A549 (cell line): Measurements from ENCODE around the gene SHANK1. TPM values are rescaled to one million over a fixed set of nuclear protein-coding genes. Genes with fewer than 3 reads are reported as not detected.

Experiments
- ATAC-seq, 2 experiments: fragments of 200-7000 bp in 1 of 2; fragments of >200 bp in 1 of 2; cut with Nextera tagmentation in 1 of 2; cut with Tn5 transposase in 1 of 2; 3 replicates each; pipeline versions ENCODE4 v1.8.0 to v1.9.1; 2018 to 2020; ENCODE audit warnings: mild to moderate bottlenecking in 1 of 2, moderate library complexity in 1 of 2
- CTCF ChIA-PET: fragments of 300-600 bp; sonication (Branson Sonifier 250); formaldehyde crosslinking; extraction: SDS; loops from one replicate; lab custom pipeline; 2021; ENCODE audit warnings: antibody characterized with exemption, inconsistent platforms; lab: Yijun Ruan, JAX
- POLR2A ChIA-PET: fragments of 350-600 bp; formaldehyde crosslinking; extraction: SDS; loops from one replicate; lab custom pipeline; 2021; ENCODE audit warnings: antibody characterized with exemption, inconsistent platforms; lab: Yijun Ruan, JAX
- DNase-seq, 2 experiments: peaks; one replicate each; pipeline versions ENCODE4 v3.0.0 to v3.0.0-alpha.2; 2011 to 2016; ENCODE audit warnings: low read depth in 1 of 2, low spot score in 1 of 2
- FAIRE-seq: peaks from 2 replicates; lab custom pipeline; 2011; peaks lifted over from hg19 to GRCh38; lab: Jason Lieb, UNC
- H3K27ac ChIP-seq, 2 experiments: fragments of >200 bp; sonication (Bioruptor Twin); formaldehyde crosslinking; 3 replicates each; pipeline ENCODE4 v1.5.1; 2016 to 2017
- H3K4me1 ChIP-seq: fragments of >200 bp; sonication (Bioruptor Twin); formaldehyde crosslinking; 3 replicates; pipeline ENCODE4 v1.6.1; 2016
- H3K4me2 ChIP-seq: fragments of >200 bp; sonication (Bioruptor Twin); formaldehyde crosslinking; 3 replicates; pipeline ENCODE4 v1.6.1; 2016
- H3K4me3 ChIP-seq: fragments of >200 bp; sonication (Bioruptor Twin); formaldehyde crosslinking; 3 replicates; pipeline ENCODE4 v1.5.1; 2016
- H3K9me3 ChIP-seq: fragments of >200 bp; sonication (Bioruptor Twin); formaldehyde crosslinking; 3 replicates; pipeline ENCODE4 v1.6.1; 2016
- CBX2 ChIP-seq: fragments of 200-600 bp; sonication (generic); IDR thresholded peaks from 2 replicates; pipeline ENCODE4 v1.6.1; 2016; ENCODE audit warnings: low read depth, mild to moderate bottlenecking, borderline replicate concordance
- CEBPB ChIP-seq, 2 experiments: fragments of >200 bp in 1 of 2; sonication (Bioruptor Twin) in 1 of 2; formaldehyde crosslinking in 1 of 2; IDR thresholded peaks; 2 replicates each; pipeline ENCODE4 v1.6.1; 2012 to 2016
- CHD2 ChIP-seq: fragments of 150-350 bp; IDR thresholded peaks from 2 replicates; pipeline ENCODE4 v1.6.1; 2014; ENCODE audit warnings: low read length; ENCODE audit not compliant: partially characterized antibody
- EP300 ChIP-seq, 2 experiments: fragments of >200 bp; sonication (Bioruptor Twin); formaldehyde crosslinking; IDR thresholded peaks; 2 replicates in 1 of 2; 3 replicates in 1 of 2; pipeline ENCODE4 v1.6.1; 2016 to 2017
- ESRRA ChIP-seq: fragments of 150-350 bp; IDR thresholded peaks from 2 replicates; pipeline ENCODE4 v1.6.1; 2014; ENCODE audit warnings: mild to moderate bottlenecking, low read length, borderline replicate concordance
- FOSB ChIP-seq: fragments of 250-450 bp; sonication (Bioruptor Pico); IDR thresholded peaks from 2 replicates; pipeline ENCODE4 v1.5.0; 2020; ENCODE audit warnings: mild to moderate bottlenecking, moderate library complexity
- JUN ChIP-seq, 2 experiments: fragments of >200 bp; sonication (Bioruptor Twin); formaldehyde crosslinking; IDR thresholded peaks; 2 replicates in 1 of 2; 3 replicates in 1 of 2; pipeline ENCODE4 v1.6.1; 2016 to 2017
- KDM1A ChIP-seq: fragments of 200-600 bp; sonication (generic); IDR thresholded peaks from 2 replicates; pipeline ENCODE4 v1.6.1; 2016; ENCODE audit warnings: low read depth, mild to moderate bottlenecking
- KDM5A ChIP-seq: fragments of 200-600 bp; sonication (generic); IDR thresholded peaks from 2 replicates; pipeline ENCODE4 v1.6.1; 2016; ENCODE audit warnings: antibody characterized with exemption, mild to moderate bottlenecking
- MAFK ChIP-seq: fragments of 450-650 bp; IDR thresholded peaks from 2 replicates; pipeline ENCODE4 v1.6.1; 2014; ENCODE audit not compliant: partially characterized antibody
- NPAS2 ChIP-seq: fragments of 250-450 bp; sonication (Bioruptor Pico); IDR thresholded peaks from 2 replicates; pipeline ENCODE4 v1.8.0; 2022; ENCODE audit warnings: mild to moderate bottlenecking, moderate library complexity, borderline replicate concordance
- NR3C1 ChIP-seq: fragments of >200 bp; sonication (Bioruptor Twin); formaldehyde crosslinking; IDR thresholded peaks from 3 replicates; pipeline ENCODE4 v1.6.1; 2017
- PHF8 ChIP-seq: fragments of 200-600 bp; sonication (generic); IDR thresholded peaks from 2 replicates; pipeline ENCODE4 v1.6.1; 2016; ENCODE audit warnings: low read depth, mild to moderate bottlenecking, antibody characterized with exemption, moderate library complexity, borderline replicate concordance
- POLR2A ChIP-seq: IDR thresholded peaks from 2 replicates; pipeline ENCODE4 v1.6.1; 2012; ENCODE audit warnings: mild to moderate bottlenecking, low read length
- POLR2AphosphoS2 ChIP-seq: conservative IDR thresholded peaks from 2 replicates; pipeline ENCODE4 v1.6.1; 2012; ENCODE audit warnings: low read length, improper control_type of control experiment, inconsistent platforms
- RAD21 ChIP-seq, 2 experiments: fragments of >200 bp in 1 of 2; sonication (Bioruptor Twin) in 1 of 2; formaldehyde crosslinking in 1 of 2; IDR thresholded peaks in 1 of 2; conservative IDR thresholded peaks in 1 of 2; 2 replicates in 1 of 2; 3 replicates in 1 of 2; pipeline ENCODE4 v1.6.1; 2012 to 2018; ENCODE audit warnings: inconsistent platforms in 1 of 2
- SMC3 ChIP-seq: fragments of >200 bp; sonication (Bioruptor Twin); formaldehyde crosslinking; IDR thresholded peaks from 3 replicates; pipeline ENCODE4 v1.6.1; 2018; ENCODE audit warnings: inconsistent platforms
- TFCP2L1 ChIP-seq: fragments of 250-450 bp; sonication (Bioruptor Pico); IDR thresholded peaks from 2 replicates; pipeline ENCODE4 v1.5.0; 2021; ENCODE audit warnings: mild to moderate bottlenecking
- ZNF302 ChIP-seq: fragments of 250-450 bp; sonication (Bioruptor Pico); IDR thresholded peaks from 2 replicates; pipeline ENCODE4 v1.9.0; 2021; ENCODE audit warnings: inconsistent platforms, mild to moderate bottlenecking, moderate library complexity
- ZSCAN20 ChIP-seq: fragments of 250-450 bp; sonication (Bioruptor Pico); IDR thresholded peaks from 2 replicates; pipeline ENCODE4 v1.8.0; 2022; ENCODE audit warnings: mild to moderate bottlenecking, moderate library complexity
- WGBS: methylation state at CpG from one replicate; pipeline ENCODE4 v1.1.6; 2017; ENCODE audit errors: missing lambda C conversion rate; 5-methylcytosine and 5-hydroxymethylcytosine counted together
- polyA plus RNA-seq, 4 experiments: library from polyadenylated mRNA; depleted of rRNA in 3 of 4; stranded (reverse); fragments of >200 nt; fragmentation: RNase III in 1 of 4; extraction: RNeasy Plus Mini Kit Qiagen cat#74134 plus additional on column Dnase treatment in 1 of 4; gene quantifications; 2 replicates in 3 of 4; 3 replicates in 1 of 4; pipeline ENCODE4 v1.2.3, GENCODE V29; 2011 to 2017
- TF ChIP-seq, protein P1 (sequence below): fragments of 450-650 bp; IDR thresholded peaks from 2 replicates; pipeline ENCODE4 v1.6.1; 2014; ENCODE audit warnings: antibody characterized with exemption
- TF ChIP-seq, protein P2 (sequence below): fragments of 250-450 bp; sonication (Bioruptor Pico); IDR thresholded peaks from 2 replicates; pipeline ENCODE4 v1.5.0; 2021; ENCODE audit warnings: mild to moderate bottlenecking, moderate library complexity, borderline replicate concordance
- TF ChIP-seq, protein P3 (sequence below): fragments of 250-450 bp; sonication (Bioruptor Pico); IDR thresholded peaks from 2 replicates; pipeline ENCODE4 v1.5.0; 2020; ENCODE audit warnings: low read depth, mild to moderate bottlenecking, moderate library complexity
- TF ChIP-seq, protein P4 (sequence below): fragments of >200 bp; sonication (Bioruptor Twin); formaldehyde crosslinking; IDR thresholded peaks from 2 replicates; pipeline ENCODE4 v1.6.1; 2016
- TF ChIP-seq, protein P5 (sequence below): fragments of 200-600 bp; sonication (generic); IDR thresholded peaks from 2 replicates; pipeline ENCODE4 v1.6.1; 2016; ENCODE audit warnings: antibody characterized with exemption, mild to moderate bottlenecking, moderate library complexity
- TF ChIP-seq, protein P6 (sequence below): IDR thresholded peaks from 2 replicates; pipeline ENCODE4 v1.6.1; 2012

SHANK1 gene
- polyA plus RNA-seq, 2 of the 4 experiments (the other 2 are of a cell fraction): 0.04 to 0.17 TPM

DNA sequence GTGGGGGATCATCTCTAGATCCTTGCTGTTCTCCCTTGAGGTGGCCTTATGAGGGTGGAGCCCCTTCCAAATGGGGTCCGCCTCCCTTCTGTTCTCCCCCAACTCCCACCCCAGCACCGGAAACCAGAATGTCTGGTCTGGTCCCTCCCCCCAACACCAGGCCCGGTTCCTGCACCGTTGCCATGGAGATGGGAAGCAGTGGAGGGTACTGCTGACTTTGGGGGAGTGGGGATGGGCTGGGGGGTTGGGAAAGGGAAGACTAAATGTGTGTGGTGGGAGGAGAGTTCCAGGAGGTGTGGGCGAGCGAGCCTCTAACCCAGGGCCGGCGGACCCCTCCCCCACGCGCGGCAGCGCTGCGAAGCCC is 1.7 kb downstream of the SHANK1 start:
- H3K27ac ChIP-seq: peak overlapping the region in 1 of 2 experiments; percentile 83; a peak in 3 of 6 replicates
- H3K9me3 ChIP-seq: no peaks in the 10 kb centered on the region
- FAIRE-seq (no peak), ATAC-seq (no peak), DNase-seq (no peak)
- peak overlapping the region; percentile 100 for H3K4me2 ChIP-seq
- no peak for TF ChIP-seq CHD2
- TF ChIP-seq NPAS2 (CRISPR knock-in tag): no peak
- TF ChIP-seq TFCP2L1 (CRISPR knock-in tag): no peak
- TF ChIP-seq POLR2AphosphoS2: no peak
- TF ChIP-seq MAFK: no peak
- no peak for TF ChIP-seq CEBPB (IDR thresholded peaks at IDR 0.05)
- TF ChIP-seq FOSB (CRISPR knock-in tag): no peak
- TF ChIP-seq, protein P1, sequence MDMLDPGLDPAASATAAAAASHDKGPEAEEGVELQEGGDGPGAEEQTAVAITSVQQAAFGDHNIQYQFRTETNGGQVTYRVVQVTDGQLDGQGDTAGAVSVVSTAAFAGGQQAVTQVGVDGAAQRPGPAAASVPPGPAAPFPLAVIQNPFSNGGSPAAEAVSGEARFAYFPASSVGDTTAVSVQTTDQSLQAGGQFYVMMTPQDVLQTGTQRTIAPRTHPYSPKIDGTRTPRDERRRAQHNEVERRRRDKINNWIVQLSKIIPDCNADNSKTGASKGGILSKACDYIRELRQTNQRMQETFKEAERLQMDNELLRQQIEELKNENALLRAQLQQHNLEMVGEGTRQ: no peak
- TF ChIP-seq, protein P2, sequence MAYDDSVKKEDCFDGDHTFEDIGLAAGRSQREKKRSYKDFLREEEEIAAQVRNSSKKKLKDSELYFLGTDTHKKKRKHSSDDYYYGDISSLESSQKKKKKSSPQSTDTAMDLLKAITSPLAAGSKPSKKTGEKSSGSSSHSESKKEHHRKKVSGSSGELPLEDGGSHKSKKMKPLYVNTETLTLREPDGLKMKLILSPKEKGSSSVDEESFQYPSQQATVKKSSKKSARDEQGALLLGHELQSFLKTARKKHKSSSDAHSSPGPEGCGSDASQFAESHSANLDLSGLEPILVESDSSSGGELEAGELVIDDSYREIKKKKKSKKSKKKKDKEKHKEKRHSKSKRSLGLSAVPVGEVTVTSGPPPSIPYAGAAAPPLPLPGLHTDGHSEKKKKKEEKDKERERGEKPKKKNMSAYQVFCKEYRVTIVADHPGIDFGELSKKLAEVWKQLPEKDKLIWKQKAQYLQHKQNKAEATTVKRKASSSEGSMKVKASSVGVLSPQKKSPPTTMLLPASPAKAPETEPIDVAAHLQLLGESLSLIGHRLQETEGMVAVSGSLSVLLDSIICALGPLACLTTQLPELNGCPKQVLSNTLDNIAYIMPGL (CRISPR knock-in tag): no peak
- TF ChIP-seq POLR2A: no peak
- no peak for TF ChIP-seq SMC3
- TF ChIP-seq, protein P3, sequence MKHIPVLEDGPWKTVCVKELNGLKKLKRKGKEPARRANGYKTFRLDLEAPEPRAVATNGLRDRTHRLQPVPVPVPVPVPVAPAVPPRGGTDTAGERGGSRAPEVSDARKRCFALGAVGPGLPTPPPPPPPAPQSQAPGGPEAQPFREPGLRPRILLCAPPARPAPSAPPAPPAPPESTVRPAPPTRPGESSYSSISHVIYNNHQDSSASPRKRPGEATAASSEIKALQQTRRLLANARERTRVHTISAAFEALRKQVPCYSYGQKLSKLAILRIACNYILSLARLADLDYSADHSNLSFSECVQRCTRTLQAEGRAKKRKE (CRISPR knock-in tag): no peak
- no peak for TF ChIP-seq ZNF302
- 38% methylated on average over 8 of the region's 13 CpGs for WGBS
- H3K4me3 ChIP-seq: peak overlapping the region; percentile 56
- CTCF ChIA-PET: interaction anchor here (0.6 to 6.3 kb wide), 7 partner anchors 9 to 361 kb away, joined by 3 to 37 read pairs (median 5); no protein-coding TSS in a partner anchor
- POLR2A ChIA-PET: no interaction called here
- H3K4me1 ChIP-seq: peaks cover 13% of the 10 kb centered on the region; the same call in 2 of the 3 replicates

DNA sequence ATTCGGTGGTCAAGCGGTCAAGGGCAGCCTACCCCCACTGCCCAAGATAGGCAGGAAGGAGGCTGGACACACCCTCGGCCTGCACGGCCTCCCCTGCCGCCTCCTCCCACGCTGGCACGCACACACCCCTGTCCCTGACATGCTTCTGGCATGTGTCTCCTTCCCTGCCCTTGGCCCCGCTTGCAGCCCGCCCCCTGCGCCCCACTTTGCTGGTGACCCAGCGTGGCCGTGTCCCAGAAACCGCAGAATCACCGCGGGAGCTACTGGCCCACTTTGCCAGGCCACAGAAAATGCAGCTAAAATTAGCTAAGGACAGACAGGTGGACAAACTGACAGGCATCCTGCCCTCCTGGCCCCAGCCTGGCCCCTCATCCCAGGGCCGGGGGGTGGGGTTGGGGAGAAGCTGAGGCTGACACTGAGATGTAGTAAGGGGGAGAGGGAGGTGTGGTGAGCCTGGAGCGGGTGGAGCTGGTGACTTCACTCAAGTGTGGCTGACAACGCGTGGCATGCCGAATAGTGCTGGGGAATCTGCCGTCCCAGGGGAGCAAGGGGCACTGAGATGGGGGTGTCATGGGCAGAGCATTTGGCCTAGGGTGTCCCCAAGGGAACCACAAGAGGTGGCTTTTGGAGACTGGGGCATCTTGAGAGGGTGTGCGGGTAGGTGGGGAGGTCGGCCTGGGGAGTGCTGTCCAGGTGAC is 2.4 kb downstream of the SHANK1 start:
- ATAC-seq (0 out of 6 replicates have a peak, but pooled peaks of 1 of the 2 experiments have one; percentile 5), FAIRE-seq (no peak), DNase-seq (no peak)
- WGBS: 50% methylated on average over 18 of the region's 23 CpGs
- peaks cover 13% of the 10 kb centered on the region; the same call in 2 of the 3 replicates for H3K4me1 ChIP-seq
- H3K9me3 ChIP-seq: no peaks in the 10 kb centered on the region
- TF ChIP-seq, protein P4, sequence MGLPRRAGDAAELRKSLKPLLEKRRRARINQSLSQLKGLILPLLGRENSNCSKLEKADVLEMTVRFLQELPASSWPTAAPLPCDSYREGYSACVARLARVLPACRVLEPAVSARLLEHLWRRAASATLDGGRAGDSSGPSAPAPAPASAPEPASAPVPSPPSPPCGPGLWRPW: no peak
- no peak for TF ChIP-seq EP300 (IDR thresholded peaks at IDR 0.05)
- TF ChIP-seq JUN (IDR thresholded peaks at IDR 0.05): no peak
- no peak for TF ChIP-seq PHF8
- no peak for TF ChIP-seq ZSCAN20 (CRISPR knock-in tag)
- TF ChIP-seq, protein P3 (CRISPR knock-in tag): no peak
- TF ChIP-seq MAFK: no peak
- no peak for TF ChIP-seq FOSB (CRISPR knock-in tag)
- no peak for TF ChIP-seq NR3C1
- TF ChIP-seq KDM1A: no peak
- no peak for TF ChIP-seq ESRRA
- TF ChIP-seq RAD21 (conservative IDR thresholded peaks at IDR 0.05 in 1 of 2, IDR thresholded peaks at IDR 0.05 in 1 of 2): no peak
- TF ChIP-seq KDM5A: no peak
- TF ChIP-seq CBX2: no peak
- TF ChIP-seq ZNF302: no peak
- TF ChIP-seq, protein P5, sequence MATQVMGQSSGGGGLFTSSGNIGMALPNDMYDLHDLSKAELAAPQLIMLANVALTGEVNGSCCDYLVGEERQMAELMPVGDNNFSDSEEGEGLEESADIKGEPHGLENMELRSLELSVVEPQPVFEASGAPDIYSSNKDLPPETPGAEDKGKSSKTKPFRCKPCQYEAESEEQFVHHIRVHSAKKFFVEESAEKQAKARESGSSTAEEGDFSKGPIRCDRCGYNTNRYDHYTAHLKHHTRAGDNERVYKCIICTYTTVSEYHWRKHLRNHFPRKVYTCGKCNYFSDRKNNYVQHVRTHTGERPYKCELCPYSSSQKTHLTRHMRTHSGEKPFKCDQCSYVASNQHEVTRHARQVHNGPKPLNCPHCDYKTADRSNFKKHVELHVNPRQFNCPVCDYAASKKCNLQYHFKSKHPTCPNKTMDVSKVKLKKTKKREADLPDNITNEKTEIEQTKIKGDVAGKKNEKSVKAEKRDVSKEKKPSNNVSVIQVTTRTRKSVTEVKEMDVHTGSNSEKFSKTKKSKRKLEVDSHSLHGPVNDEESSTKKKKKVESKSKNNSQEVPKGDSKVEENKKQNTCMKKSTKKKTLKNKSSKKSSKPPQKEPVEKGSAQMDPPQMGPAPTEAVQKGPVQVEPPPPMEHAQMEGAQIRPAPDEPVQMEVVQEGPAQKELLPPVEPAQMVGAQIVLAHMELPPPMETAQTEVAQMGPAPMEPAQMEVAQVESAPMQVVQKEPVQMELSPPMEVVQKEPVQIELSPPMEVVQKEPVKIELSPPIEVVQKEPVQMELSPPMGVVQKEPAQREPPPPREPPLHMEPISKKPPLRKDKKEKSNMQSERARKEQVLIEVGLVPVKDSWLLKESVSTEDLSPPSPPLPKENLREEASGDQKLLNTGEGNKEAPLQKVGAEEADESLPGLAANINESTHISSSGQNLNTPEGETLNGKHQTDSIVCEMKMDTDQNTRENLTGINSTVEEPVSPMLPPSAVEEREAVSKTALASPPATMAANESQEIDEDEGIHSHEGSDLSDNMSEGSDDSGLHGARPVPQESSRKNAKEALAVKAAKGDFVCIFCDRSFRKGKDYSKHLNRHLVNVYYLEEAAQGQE: no peak
- TF ChIP-seq, protein P6, sequence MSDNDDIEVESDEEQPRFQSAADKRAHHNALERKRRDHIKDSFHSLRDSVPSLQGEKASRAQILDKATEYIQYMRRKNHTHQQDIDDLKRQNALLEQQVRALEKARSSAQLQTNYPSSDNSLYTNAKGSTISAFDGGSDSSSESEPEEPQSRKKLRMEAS: no peak
- CTCF ChIA-PET: interaction anchor here (0.6 to 8.6 kb wide), 11 partner anchors 5 to 360 kb away, joined by 3 to 119 read pairs (median 3); partner anchors contain the start of genes CLEC11A and SHANK1
- no peak overlapping the region for H3K4me3 ChIP-seq
- H3K27ac ChIP-seq: no peak overlapping the region
- no peak overlapping the region for H3K4me2 ChIP-seq
- POLR2A ChIA-PET: no interaction called here
